ENCODE data around the gene SCUBE1.

- TF ChIP-seq CTCF (conservative IDR thresholded peaks at IDR 0.05; ENCODE audit: low read length): no peak
- no peak for TF ChIP-seq EZH2phosphoT487 (IDR thresholded peaks at IDR 0.05; ENCODE audit: borderline replicate concordance)
Observed at GRCh38 chr22:43391306-43391705, 48.1 kb upstream of the SCUBE1 start.

Data from Loucy (cell line).